Measurements from ENCODE around the gene RPS6KC1. TPM values are rescaled to one million over a fixed set of nuclear protein-coding genes. Genes with fewer than 3 reads are reported as not detected.
A peak's percentile ranks its signal among the peaks of the same experiment; 100 is the strongest.

The RPS6KC1 gene
- total and polyA plus RNA-seq, 5 donors from 2014 or later: 3.4 to 11.1 (median 6.1) TPM

- Histone ChIP-seq H3K27ac (ENCODE audit: insufficient read depth, low read length, poor library complexity, severe bottlenecking) (no peak overlapping the region), H3K27me3 (ENCODE audit: control insufficient read depth, insufficient read depth, low read length) (no peaks in the 10 kb centered on the region), H3K36me3 (ENCODE audit: control insufficient read depth, insufficient read depth, low read length) (no peaks in the 10 kb centered on the region), H3K4me1 (ENCODE audit: control insufficient read depth, insufficient read depth, low read length, poor library complexity, severe bottlenecking) (no peaks in the 10 kb centered on the region), H3K4me3 (ENCODE audit: low read depth, low read length) (no peak overlapping the region), H3K9me3 (ENCODE audit: control insufficient read depth in 2 of 2, low read length in 2 of 2) (no peaks in the 10 kb centered on the region)
- no peak for ATAC-seq (ENCODE audit: low read depth in 2 of 2)
- no peaks in the 10 kb centered on the region for H3K27me3 Mint-ChIP-seq
- no peak overlapping the region for H3K4me3 Mint-ChIP-seq
- H3K27ac Mint-ChIP-seq: no peak overlapping the region
- H3K36me3 Mint-ChIP-seq: peaks cover 23% of the 10 kb centered on the region
- H3K9me3 Mint-ChIP-seq: peaks cover 0 to 8% (median 0%) of the 10 kb centered on the region in 7 donors
- DNase-seq: no peak
- peaks cover 0 to 8% (median 4%) of the 10 kb centered on the region in 4 donors for H3K4me1 Mint-ChIP-seq
These were observed 112.3 kb downstream of the RPS6KC1 start for GRCh38 chr1:213163278-213163711.

- no peaks in the 10 kb centered on the region for H3K36me3 ChIP-seq (ENCODE audit: control insufficient read depth, insufficient read depth, low read length)
- no peak overlapping the region for H3K4me3 ChIP-seq (ENCODE audit: low read depth, low read length)
- H3K36me3 Mint-ChIP-seq: peaks cover 19% of the 10 kb centered on the region
- no peak overlapping the region for H3K27ac Mint-ChIP-seq
- ATAC-seq (ENCODE audit: low read depth in 2 of 2) (no peak), DNase-seq (no peak)
- no peak overlapping the region for H3K4me3 Mint-ChIP-seq
- peaks cover 0 to 8% (median 0%) of the 10 kb centered on the region in 7 donors for H3K9me3 Mint-ChIP-seq
- H3K27me3 Mint-ChIP-seq: no peaks in the 10 kb centered on the region
- H3K4me1 Mint-ChIP-seq: peaks cover 0 to 8% (median 2%) of the 10 kb centered on the region in 4 donors
- no peak overlapping the region for H3K27ac ChIP-seq (ENCODE audit: insufficient read depth, low read length, poor library complexity, severe bottlenecking)
- H3K9me3 ChIP-seq (ENCODE audit: control insufficient read depth in 2 of 2, low read length in 2 of 2): no peaks in the 10 kb centered on the region
- H3K27me3 ChIP-seq (ENCODE audit: control insufficient read depth, insufficient read depth, low read length): no peaks in the 10 kb centered on the region
- no peaks in the 10 kb centered on the region for H3K4me1 ChIP-seq (ENCODE audit: control insufficient read depth, insufficient read depth, low read length, poor library complexity, severe bottlenecking)
These were observed 113.5 kb downstream of the RPS6KC1 start for GRCh38 chr1:213164561-213164960.

- Histone ChIP-seq H3K9me3 (ENCODE audit: control insufficient read depth in 2 of 2, low read length in 2 of 2) (no peaks in the 10 kb centered on the region), H3K4me1 (ENCODE audit: control insufficient read depth, insufficient read depth, low read length, poor library complexity, severe bottlenecking) (no peaks in the 10 kb centered on the region), H3K27ac (ENCODE audit: insufficient read depth, low read length, poor library complexity, severe bottlenecking) (no peak overlapping the region), H3K36me3 (ENCODE audit: control insufficient read depth, insufficient read depth, low read length) (no peaks in the 10 kb centered on the region), H3K4me3 (ENCODE audit: low read depth, low read length) (no peak overlapping the region), H3K27me3 (ENCODE audit: control insufficient read depth, insufficient read depth, low read length) (no peaks in the 10 kb centered on the region)
- Mint-ChIP-seq H3K4me1 (peaks cover 0 to 8% (median under 1%) of the 10 kb centered on the region in 4 donors), H3K9me3 (no peaks in the 10 kb centered on the region), H3K27me3 (no peaks in the 10 kb centered on the region), H3K4me3 (no peak overlapping the region), H3K27ac (no peak overlapping the region), H3K36me3 (peaks cover 7% of the 10 kb centered on the region)
- DNase-seq: no peak
- ATAC-seq (ENCODE audit: low read depth in 2 of 2): no peak
These were observed 115.8 kb downstream of the RPS6KC1 start for GRCh38 chr1:213166852-213167251.

GRCh38 chr1:213171711-213172110, 120.7 kb downstream of the RPS6KC1 start:
- Histone ChIP-seq H3K9me3 (ENCODE audit: control insufficient read depth in 2 of 2, low read length in 2 of 2) (no peaks in the 10 kb centered on the region), H3K4me1 (ENCODE audit: control insufficient read depth, insufficient read depth, low read length, poor library complexity, severe bottlenecking) (no peaks in the 10 kb centered on the region), H3K36me3 (ENCODE audit: control insufficient read depth, insufficient read depth, low read length) (peaks cover 3% of the 10 kb centered on the region), H3K27me3 (ENCODE audit: control insufficient read depth, insufficient read depth, low read length) (no peaks in the 10 kb centered on the region), H3K27ac (ENCODE audit: insufficient read depth, low read length, poor library complexity, severe bottlenecking) (no peak overlapping the region), H3K4me3 (ENCODE audit: low read depth, low read length) (no peak overlapping the region)
- Mint-ChIP-seq H3K36me3 (peaks cover 36% of the 10 kb centered on the region), H3K4me3 (no peak overlapping the region), H3K27ac (no peak overlapping the region), H3K4me1 (peaks cover 0 to 8% (median 1%) of the 10 kb centered on the region in 4 donors), H3K27me3 (no peaks in the 10 kb centered on the region), H3K9me3 (no peaks in the 10 kb centered on the region)
- DNase-seq (no peak), ATAC-seq (ENCODE audit: low read depth in 2 of 2) (no peak)

GRCh38 chr1:213176341-213176740, 125.3 kb downstream of the RPS6KC1 start:
- Mint-ChIP-seq H3K4me3 (no peak overlapping the region), H3K4me1 (peaks cover 0 to 3% (median 0%) of the 10 kb centered on the region in 4 donors), H3K36me3 (peaks cover 50% of the 10 kb centered on the region), H3K27me3 (no peaks in the 10 kb centered on the region), H3K9me3 (peaks cover 0 to 6% (median 0%) of the 10 kb centered on the region in 7 donors), H3K27ac (no peak overlapping the region)
- peak in 1 of 3 donors; percentile 2 for DNase-seq
- H3K4me1 ChIP-seq (ENCODE audit: control insufficient read depth, insufficient read depth, low read length, poor library complexity, severe bottlenecking): no peaks in the 10 kb centered on the region
- no peak for ATAC-seq (ENCODE audit: low read depth in 2 of 2)
- H3K27me3 ChIP-seq (ENCODE audit: control insufficient read depth, insufficient read depth, low read length): no peaks in the 10 kb centered on the region
- no peak overlapping the region for H3K27ac ChIP-seq (ENCODE audit: insufficient read depth, low read length, poor library complexity, severe bottlenecking)
- H3K4me3 ChIP-seq (ENCODE audit: low read depth, low read length): no peak overlapping the region
- no peaks in the 10 kb centered on the region for H3K9me3 ChIP-seq (ENCODE audit: control insufficient read depth in 2 of 2, low read length in 2 of 2)
- H3K36me3 ChIP-seq (ENCODE audit: control insufficient read depth, insufficient read depth, low read length): peaks cover 3% of the 10 kb centered on the region

GRCh38 chr1:213179784-213180183, 128.7 kb downstream of the RPS6KC1 start:
- DNase-seq (no peak), ATAC-seq (ENCODE audit: low read depth in 2 of 2) (no peak)
- H3K4me3 Mint-ChIP-seq: no peak overlapping the region
- H3K4me1 Mint-ChIP-seq: peaks cover 0 to 5% (median 0%) of the 10 kb centered on the region in 4 donors
- peaks cover 40% of the 10 kb centered on the region for H3K36me3 Mint-ChIP-seq
- Histone ChIP-seq H3K36me3 (ENCODE audit: control insufficient read depth, insufficient read depth, low read length) (peaks cover 3% of the 10 kb centered on the region), H3K9me3 (ENCODE audit: control insufficient read depth in 2 of 2, low read length in 2 of 2) (no peaks in the 10 kb centered on the region), H3K27ac (ENCODE audit: insufficient read depth, low read length, poor library complexity, severe bottlenecking) (no peak overlapping the region), H3K4me3 (ENCODE audit: low read depth, low read length) (no peak overlapping the region), H3K4me1 (ENCODE audit: control insufficient read depth, insufficient read depth, low read length, poor library complexity, severe bottlenecking) (no peaks in the 10 kb centered on the region), H3K27me3 (ENCODE audit: control insufficient read depth, insufficient read depth, low read length) (no peaks in the 10 kb centered on the region)
- no peak overlapping the region for H3K27ac Mint-ChIP-seq
- peaks cover 0 to 11% (median 10%) of the 10 kb centered on the region in 7 donors for H3K9me3 Mint-ChIP-seq
- no peaks in the 10 kb centered on the region for H3K27me3 Mint-ChIP-seq

- no peaks in the 10 kb centered on the region for H3K27me3 ChIP-seq (ENCODE audit: control insufficient read depth, insufficient read depth, low read length)
- no peak for DNase-seq
- peaks cover 0 to 18% (median 14%) of the 10 kb centered on the region in 7 donors for H3K9me3 Mint-ChIP-seq
- H3K36me3 ChIP-seq (ENCODE audit: control insufficient read depth, insufficient read depth, low read length): peaks cover 3% of the 10 kb centered on the region
- no peak overlapping the region for H3K4me3 Mint-ChIP-seq
- H3K27me3 Mint-ChIP-seq: no peaks in the 10 kb centered on the region
- no peaks in the 10 kb centered on the region for H3K4me1 ChIP-seq (ENCODE audit: control insufficient read depth, insufficient read depth, low read length, poor library complexity, severe bottlenecking)
- no peak overlapping the region for H3K27ac ChIP-seq (ENCODE audit: insufficient read depth, low read length, poor library complexity, severe bottlenecking)
- no peaks in the 10 kb centered on the region for H3K9me3 ChIP-seq (ENCODE audit: control insufficient read depth in 2 of 2, low read length in 2 of 2)
- H3K27ac Mint-ChIP-seq: no peak overlapping the region
- peaks cover 34% of the 10 kb centered on the region for H3K36me3 Mint-ChIP-seq
- no peak for ATAC-seq (ENCODE audit: low read depth in 2 of 2)
- peaks cover 0 to 5% (median 0%) of the 10 kb centered on the region in 4 donors for H3K4me1 Mint-ChIP-seq
- H3K4me3 ChIP-seq (ENCODE audit: low read depth, low read length): no peak overlapping the region
These were observed 129.8 kb downstream of the RPS6KC1 start for GRCh38 chr1:213180833-213181232.

- Histone ChIP-seq H3K27ac (ENCODE audit: insufficient read depth, low read length, poor library complexity, severe bottlenecking) (no peak overlapping the region), H3K4me3 (ENCODE audit: low read depth, low read length) (no peak overlapping the region), H3K4me1 (ENCODE audit: control insufficient read depth, insufficient read depth, low read length, poor library complexity, severe bottlenecking) (no peaks in the 10 kb centered on the region), H3K27me3 (ENCODE audit: control insufficient read depth, insufficient read depth, low read length) (no peaks in the 10 kb centered on the region), H3K36me3 (ENCODE audit: control insufficient read depth, insufficient read depth, low read length) (peaks cover 2% of the 10 kb centered on the region), H3K9me3 (ENCODE audit: control insufficient read depth in 2 of 2, low read length in 2 of 2) (peaks cover 0 to 8% of the 10 kb centered on the region in 2 experiments)
- H3K4me1 Mint-ChIP-seq: peaks cover 0 to 5% (median 0%) of the 10 kb centered on the region in 4 donors
- peak overlapping the region in 1 of 3 donors; percentile 26 for H3K27ac Mint-ChIP-seq
- no peaks in the 10 kb centered on the region for H3K27me3 Mint-ChIP-seq
- H3K4me3 Mint-ChIP-seq: no peak overlapping the region
- H3K36me3 Mint-ChIP-seq: peaks cover 29% of the 10 kb centered on the region
- DNase-seq (peak in 1 of 3 donors; percentile 4), ATAC-seq (ENCODE audit: low read depth in 2 of 2) (no peak)
- peaks cover 0 to 29% (median 19%) of the 10 kb centered on the region in 7 donors for H3K9me3 Mint-ChIP-seq
These were observed 132.1 kb downstream of the RPS6KC1 start for GRCh38 chr1:213183036-213183672.
